ENCODE data around the gene FGF14.

The FGF14 gene

GRCh38 chr13:101698400-101698799 lies 703.4 kb downstream of the FGF14 start:
- DNase-seq (ENCODE audit: low read depth in 2 of 3, low spot score in 2 of 3): no peak

- no peak for DNase-seq (ENCODE audit: low read depth in 2 of 3, low spot score in 2 of 3)
These were observed 704.1 kb downstream of the FGF14 start for GRCh38 chr13:101697745-101698144.

- DNase-seq (ENCODE audit: low read depth in 2 of 3, low spot score in 2 of 3): no peak
These were observed 705.9 kb downstream of the FGF14 start for GRCh38 chr13:101695870-101696516.

GRCh38 chr13:101691341-101691860 lies 710.4 kb downstream of the FGF14 start:
- no peak for DNase-seq (ENCODE audit: low read depth in 2 of 3, low spot score in 2 of 3)

GRCh38 chr13:101690871-101691270 lies 711.0 kb downstream of the FGF14 start:
- no peak for DNase-seq (ENCODE audit: low read depth in 2 of 3, low spot score in 2 of 3)

GRCh38 chr13:101686003-101686402 lies 715.8 kb downstream of the FGF14 start:
- no peak for DNase-seq (ENCODE audit: low read depth in 2 of 3, low spot score in 2 of 3)

GRCh38 chr13:101681834-101682233 lies 720.0 kb downstream of the FGF14 start:
- DNase-seq (ENCODE audit: low read depth in 2 of 3, low spot score in 2 of 3): no peak

GRCh38 chr13:101673360-101674105 lies 728.3 kb downstream of the FGF14 start:
- no peak for DNase-seq (ENCODE audit: low read depth in 2 of 3, low spot score in 2 of 3)

GRCh38 chr13:101661839-101662238 lies 740.0 kb downstream of the FGF14 start:
- no peak for DNase-seq (ENCODE audit: low read depth in 2 of 3, low spot score in 2 of 3)
